HG02884 (cell line): Measurements from ENCODE around the gene CHST4.
"Not testable (repeated sequence)": the region's sequence is repeated elsewhere in the genome, so short reads cannot be mapped to it uniquely, and the experiment has no call there.

Experiments used
- ATAC-seq: cut with Tn5 transposase; IDR thresholded peaks from one replicate; pipeline ENCODE4 v1.9.1; 2021; ENCODE audit warnings: mild to moderate bottlenecking, moderate library complexity; ENCODE audit not compliant: unreplicated experiment

CHST4 gene

GRCh38 chr16:71524566-71525553 is 1.4 kb upstream of the CHST4 start:
- no peak for ATAC-seq

- ATAC-seq: no peak
Observed at GRCh38 chr16:71528257-71528656, 2.0 kb downstream of the CHST4 start.

DNA sequence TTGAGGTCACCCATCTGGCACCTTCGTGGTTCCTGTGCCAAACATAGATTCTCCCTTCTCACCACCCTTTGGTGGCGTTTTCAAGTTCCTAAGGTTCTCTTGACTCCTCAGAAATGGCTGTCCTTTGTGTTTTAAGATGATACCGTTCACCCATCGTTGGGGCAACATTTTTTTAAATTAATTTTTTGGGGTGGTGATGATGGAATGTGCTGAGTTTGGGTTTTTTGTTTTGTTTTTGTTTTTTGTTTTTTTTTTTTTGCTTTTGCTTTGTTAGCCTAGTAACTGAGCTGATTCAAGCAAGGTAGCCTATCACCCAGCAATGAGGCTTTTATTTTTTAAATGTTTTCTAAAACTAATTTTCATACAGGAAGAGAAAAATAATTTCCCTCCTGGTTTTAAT is 2.6 kb downstream of the CHST4 start:
- no peak for ATAC-seq

GRCh38 chr16:71532366-71532765 is 6.1 kb downstream of the CHST4 start:
- ATAC-seq: no peak

DNA sequence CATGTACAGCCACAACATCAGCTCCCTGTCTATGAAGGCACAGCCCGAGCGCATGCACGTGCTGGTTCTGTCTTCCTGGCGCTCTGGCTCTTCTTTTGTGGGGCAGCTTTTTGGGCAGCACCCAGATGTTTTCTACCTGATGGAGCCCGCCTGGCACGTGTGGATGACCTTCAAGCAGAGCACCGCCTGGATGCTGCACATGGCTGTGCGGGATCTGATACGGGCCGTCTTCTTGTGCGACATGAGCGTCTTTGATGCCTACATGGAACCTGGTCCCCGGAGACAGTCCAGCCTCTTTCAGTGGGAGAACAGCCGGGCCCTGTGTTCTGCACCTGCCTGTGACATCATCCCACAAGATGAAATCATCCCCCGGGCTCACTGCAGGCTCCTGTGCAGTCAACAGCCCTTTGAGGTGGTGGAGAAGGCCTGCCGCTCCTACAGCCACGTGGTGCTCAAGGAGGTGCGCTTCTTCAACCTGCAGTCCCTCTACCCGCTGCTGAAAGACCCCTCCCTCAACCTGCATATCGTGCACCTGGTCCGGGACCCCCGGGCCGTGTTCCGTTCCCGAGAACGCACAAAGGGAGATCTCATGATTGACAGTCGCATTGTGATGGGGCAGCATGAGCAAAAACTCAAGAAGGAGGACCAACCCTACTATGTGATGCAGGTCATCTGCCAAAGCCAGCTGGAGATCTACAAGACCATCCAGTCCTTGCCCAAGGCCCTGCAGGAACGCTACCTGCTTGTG is 10.7 kb downstream of the CHST4 start:
- ATAC-seq: no peak

DNA sequence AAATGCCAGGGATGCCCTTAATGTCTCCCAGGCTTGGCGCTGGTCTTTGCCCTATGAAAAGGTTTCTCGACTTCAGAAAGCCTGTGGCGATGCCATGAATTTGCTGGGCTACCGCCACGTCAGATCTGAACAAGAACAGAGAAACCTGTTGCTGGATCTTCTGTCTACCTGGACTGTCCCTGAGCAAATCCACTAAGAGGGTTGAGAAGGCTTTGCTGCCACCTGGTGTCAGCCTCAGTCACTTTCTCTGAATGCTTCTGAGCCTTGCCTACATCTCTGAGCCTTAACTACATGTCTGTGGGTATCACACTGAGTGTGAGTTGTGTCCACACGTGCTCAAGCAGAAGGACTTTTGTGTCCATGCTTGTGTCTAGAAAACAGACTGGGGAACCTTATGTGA is 11.4 kb downstream of the CHST4 start:
- ATAC-seq: peak; percentile 85

DNA sequence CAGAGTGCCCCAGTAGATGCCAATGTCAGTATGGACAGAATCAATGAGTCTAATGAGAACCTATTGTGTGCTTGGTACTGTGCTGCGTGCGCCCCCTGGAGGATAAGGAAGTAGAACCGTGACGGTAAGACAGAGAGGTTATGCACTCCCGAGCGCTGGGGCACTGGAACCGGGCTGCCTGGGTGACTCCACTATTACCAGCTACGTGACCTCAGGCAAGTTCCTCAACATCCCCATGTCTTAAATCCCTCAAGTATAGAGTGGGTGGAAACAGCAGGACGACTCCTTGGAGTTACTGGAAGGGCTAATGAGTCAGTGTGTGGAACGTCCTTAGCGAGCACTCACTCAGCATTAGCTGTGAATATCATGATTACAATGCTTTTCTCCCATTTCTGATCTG is 16.2 kb downstream of the CHST4 start:
- peak; percentile 69 for ATAC-seq

DNA sequence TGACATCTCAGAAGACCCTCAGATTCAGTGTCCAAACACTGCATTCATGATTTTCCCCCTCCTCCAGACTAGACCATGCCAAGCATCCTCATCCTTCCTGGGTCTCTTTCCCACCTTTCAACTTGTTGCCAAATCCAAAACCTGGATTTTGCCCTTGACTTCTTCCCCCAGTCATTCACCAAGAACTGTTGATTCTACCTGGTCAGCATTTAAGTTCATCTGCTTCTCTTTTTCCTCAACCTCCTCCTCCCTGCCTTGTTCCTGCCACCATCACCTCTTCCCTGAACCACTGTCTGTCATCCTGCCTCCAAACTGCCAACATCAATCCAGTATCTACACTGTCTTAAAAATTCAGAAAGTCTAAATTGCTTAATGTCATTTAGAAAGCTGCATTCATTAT is 20.9 kb downstream of the CHST4 start:
- no peak for ATAC-seq

DNA sequence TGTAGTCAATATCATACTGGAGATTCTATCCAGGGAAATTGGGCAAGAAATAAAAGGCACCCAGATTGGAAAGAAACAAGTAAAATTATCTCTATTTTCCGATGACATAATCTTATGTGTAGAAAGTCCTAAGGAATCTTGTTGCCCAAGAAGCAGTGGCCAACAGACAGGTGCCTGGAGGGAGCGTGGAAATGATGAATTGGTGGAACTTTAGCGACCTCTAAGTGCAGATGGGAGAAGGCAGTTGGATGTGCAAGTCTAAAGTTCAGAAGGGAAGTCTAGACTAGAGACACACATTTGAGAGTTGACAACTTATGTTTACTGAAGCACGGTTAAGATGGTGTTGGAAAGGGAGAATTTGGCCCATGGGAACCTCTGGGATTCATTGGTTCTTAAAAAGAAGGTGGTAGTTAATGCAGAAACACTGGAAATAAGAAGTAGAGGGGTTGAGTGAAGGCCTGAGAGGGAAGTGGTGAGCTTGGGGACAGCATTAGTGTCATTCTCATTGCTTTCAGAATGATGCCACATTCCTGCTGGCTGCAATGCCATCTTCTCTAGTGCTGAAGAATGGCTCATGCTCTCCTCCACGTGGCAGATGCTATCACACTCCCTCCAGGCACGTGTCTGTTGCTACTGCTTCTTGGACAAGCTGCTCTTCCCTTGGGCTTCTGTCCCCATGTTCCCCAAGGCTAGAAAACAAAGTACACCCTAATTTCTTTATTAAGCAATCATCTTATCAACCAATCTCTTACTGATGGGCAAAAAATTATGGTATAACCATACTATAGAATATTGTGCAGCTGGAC is 26.7 kb downstream of the CHST4 start:
- ATAC-seq: no peak

GRCh38 chr16:71555230-71555891 is 29.1 kb downstream of the CHST4 start:
- no peak for ATAC-seq

GRCh38 chr16:71557299-71557698 is 31.1 kb downstream of the CHST4 start:
- ATAC-seq: no peak

DNA sequence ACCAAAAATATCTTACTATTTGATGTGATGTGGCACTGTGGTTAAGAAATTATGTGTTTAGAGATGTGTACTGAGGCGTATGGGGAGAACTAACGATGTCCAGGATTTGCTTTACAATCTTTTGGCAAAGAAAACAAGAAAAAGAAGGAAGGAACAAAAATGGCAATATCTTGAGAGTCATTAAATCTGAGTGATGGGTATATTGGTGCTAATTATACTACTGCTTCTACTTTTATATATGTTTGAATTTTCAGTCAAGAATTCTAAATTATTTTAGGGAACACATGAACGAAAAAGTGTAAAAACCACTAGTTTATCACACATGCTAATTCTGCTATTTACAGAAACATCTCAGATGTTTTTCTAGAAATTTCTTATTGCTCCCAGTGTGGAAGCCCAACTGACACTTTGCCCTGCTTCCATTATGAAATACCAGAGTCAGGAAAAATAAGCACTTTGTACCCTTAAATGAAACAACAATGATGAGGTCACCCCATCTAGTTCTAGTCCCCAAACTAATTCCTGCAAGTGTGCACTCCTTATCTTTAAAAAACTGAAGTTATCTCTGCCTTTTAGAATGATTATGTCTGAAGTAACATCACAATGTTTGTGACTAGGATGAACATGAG is 31.8 kb downstream of the CHST4 start:
- ATAC-seq: no peak

DNA sequence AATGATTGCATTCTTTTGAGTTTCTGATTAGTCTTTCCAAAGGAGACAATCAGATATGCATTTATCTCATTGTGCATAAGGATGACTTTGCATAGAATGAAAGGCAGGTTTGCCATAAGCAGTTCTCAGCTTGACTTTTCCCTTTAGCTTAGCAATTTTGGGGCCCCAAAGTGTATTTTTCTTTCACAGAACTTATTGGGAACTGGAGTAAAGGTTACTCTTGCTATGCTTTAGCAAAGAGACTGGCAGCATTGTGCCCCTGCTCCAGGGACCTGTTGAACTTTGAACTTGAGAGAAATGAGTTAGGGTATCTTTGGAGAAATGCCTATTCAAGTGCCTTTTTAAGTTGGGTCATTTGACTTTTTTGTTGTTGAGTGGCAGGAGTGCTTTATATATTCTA is 33.6 kb downstream of the CHST4 start:
- no peak for ATAC-seq

GRCh38 chr16:71561886-71562285 is 35.7 kb downstream of the CHST4 start:
- not testable (repeated sequence) for ATAC-seq

DNA sequence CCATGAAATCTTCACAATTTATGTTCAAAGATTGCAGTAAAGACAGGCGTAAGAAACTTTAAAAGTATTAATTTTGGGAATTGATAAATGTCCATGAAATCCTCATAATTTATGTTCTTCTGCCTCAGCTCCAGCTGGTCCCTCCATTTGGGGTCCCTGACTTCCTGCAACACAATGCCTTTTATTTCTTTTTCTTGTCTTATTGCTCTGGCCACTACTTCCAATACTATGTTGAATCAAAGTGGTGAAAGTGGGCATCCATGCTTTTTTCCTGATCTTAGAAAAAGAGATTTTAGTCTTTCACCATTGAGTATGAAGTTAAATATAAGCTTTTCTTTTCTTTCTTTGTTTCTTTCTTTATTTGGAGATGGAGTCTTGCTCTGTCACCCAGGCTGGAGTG is 36.3 kb downstream of the CHST4 start:
- ATAC-seq: no peak

GRCh38 chr16:71564335-71564967 is 38.2 kb downstream of the CHST4 start:
- no peak for ATAC-seq

GRCh38 chr16:71565812-71566700 is 39.8 kb downstream of the CHST4 start:
- no peak for ATAC-seq

- no peak for ATAC-seq
Observed at GRCh38 chr16:71567931-71568330, 41.7 kb downstream of the CHST4 start.

- no peak for ATAC-seq
Observed at GRCh38 chr16:71568551-71568950, 42.3 kb downstream of the CHST4 start.
